GM21390 (cell line): ENCODE results near the gene CEMP1.

ENCODE experiments used
- ATAC-seq: cut with Tn5 transposase; IDR thresholded peaks from one replicate; pipeline ENCODE4 v1.9.1; 2021; ENCODE audit not compliant: unreplicated experiment

The CEMP1 gene

GRCh38 chr16:2520784-2521531 is 10.2 kb downstream of the CEMP1 start:
- ATAC-seq = no peak

- ATAC-seq = no peak
Observed at GRCh38 chr16:2520097-2520783, 11.0 kb downstream of the CEMP1 start, which contains the start of gene AMDHD2. Gene AMDHD2, plus strand, starts transcription at chr16:2520371. Its CDS starts 88 bp downstream, at chr16:2520459.

- no peak for ATAC-seq
Observed at GRCh38 chr16:2519711-2520080, 11.5 kb downstream of the CEMP1 start.

- no peak for ATAC-seq
Observed at GRCh38 chr16:2518823-2519710, 12.1 kb downstream of the CEMP1 start.

GRCh38 chr16:2517954-2518605 is 13.1 kb downstream of the CEMP1 start:
- ATAC-seq = no peak

GRCh38 chr16:2516391-2517240 is 14.6 kb downstream of the CEMP1 start:
- no peak for ATAC-seq

GRCh38 chr16:2515180-2515851 is 15.9 kb downstream of the CEMP1 start:
- ATAC-seq = no peak

GRCh38 chr16:2514333-2515179 is 16.7 kb downstream of the CEMP1 start:
- ATAC-seq = no peak

- peak; percentile 60 for ATAC-seq
Observed at GRCh38 chr16:2513405-2514332, 17.5 kb downstream of the CEMP1 start, which contains the start of gene ATP6V0C. Gene ATP6V0C, plus strand, starts transcription at chr16:2513952. Its CDS starts 152 bp downstream, at chr16:2514104.

- ATAC-seq = peak; percentile 6
Observed at GRCh38 chr16:2512735-2513404, 18.3 kb downstream of the CEMP1 start.

- no peak for ATAC-seq
Observed at GRCh38 chr16:2511996-2512734, 19.0 kb downstream of the CEMP1 start.

GRCh38 chr16:2511128-2511800 is 19.9 kb downstream of the CEMP1 start:
- no peak for ATAC-seq

GRCh38 chr16:2508722-2509400 is 22.3 kb downstream of the CEMP1 start:
- no peak for ATAC-seq

GRCh38 chr16:2507665-2508064 is 23.5 kb downstream of the CEMP1 start:
- no peak for ATAC-seq

GRCh38 chr16:2507052-2507659 is 24.1 kb downstream of the CEMP1 start:
- no peak for ATAC-seq
